ENCODE measurements around the gene RBFOX1.

Gene RBFOX1

GRCh38 chr16:7378024-7378695 is 45.5 kb downstream of the RBFOX1 start:
- Histone ChIP-seq H3K4me3 (ENCODE audit: low read depth, low read length) (no peak overlapping the region), H3K4me1 (no peaks in the 10 kb centered on the region), H3K27me3 (no peaks in the 10 kb centered on the region), H3K36me3 (no peaks in the 10 kb centered on the region), H3K9me3 (no peaks in the 10 kb centered on the region; the same call in 1 of the 2 replicates)
- TF ChIP-seq, protein P1, sequence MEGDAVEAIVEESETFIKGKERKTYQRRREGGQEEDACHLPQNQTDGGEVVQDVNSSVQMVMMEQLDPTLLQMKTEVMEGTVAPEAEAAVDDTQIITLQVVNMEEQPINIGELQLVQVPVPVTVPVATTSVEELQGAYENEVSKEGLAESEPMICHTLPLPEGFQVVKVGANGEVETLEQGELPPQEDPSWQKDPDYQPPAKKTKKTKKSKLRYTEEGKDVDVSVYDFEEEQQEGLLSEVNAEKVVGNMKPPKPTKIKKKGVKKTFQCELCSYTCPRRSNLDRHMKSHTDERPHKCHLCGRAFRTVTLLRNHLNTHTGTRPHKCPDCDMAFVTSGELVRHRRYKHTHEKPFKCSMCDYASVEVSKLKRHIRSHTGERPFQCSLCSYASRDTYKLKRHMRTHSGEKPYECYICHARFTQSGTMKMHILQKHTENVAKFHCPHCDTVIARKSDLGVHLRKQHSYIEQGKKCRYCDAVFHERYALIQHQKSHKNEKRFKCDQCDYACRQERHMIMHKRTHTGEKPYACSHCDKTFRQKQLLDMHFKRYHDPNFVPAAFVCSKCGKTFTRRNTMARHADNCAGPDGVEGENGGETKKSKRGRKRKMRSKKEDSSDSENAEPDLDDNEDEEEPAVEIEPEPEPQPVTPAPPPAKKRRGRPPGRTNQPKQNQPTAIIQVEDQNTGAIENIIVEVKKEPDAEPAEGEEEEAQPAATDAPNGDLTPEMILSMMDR (IDR thresholded peaks at IDR 0.05; ENCODE audit: low read depth, low read length) = no peak
- no peak for DNase-seq

DNA sequence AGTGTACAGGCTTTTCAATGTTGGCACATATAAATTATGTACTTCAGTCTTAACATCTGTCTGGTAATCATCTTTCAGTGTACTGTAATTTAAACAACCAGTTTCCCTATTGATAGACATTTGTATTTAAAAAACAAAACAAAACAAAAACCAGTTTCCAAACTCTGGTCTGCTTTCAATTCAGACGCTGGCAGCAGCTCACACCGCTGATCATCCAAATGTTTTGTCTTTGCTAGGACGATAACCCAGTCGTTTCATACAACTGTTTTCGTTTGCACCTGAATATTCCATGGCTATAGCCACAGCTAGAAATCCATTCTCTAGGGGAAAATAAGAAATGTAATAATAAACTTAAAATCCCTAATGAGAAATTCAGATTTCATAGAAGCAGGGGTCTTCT is 47.8 kb downstream of the RBFOX1 start:
- Histone ChIP-seq H3K27me3 (no peaks in the 10 kb centered on the region), H3K4me1 (no peaks in the 10 kb centered on the region), H3K4me3 (ENCODE audit: low read depth, low read length) (no peak overlapping the region), H3K36me3 (no peaks in the 10 kb centered on the region), H3K9me3 (no peaks in the 10 kb centered on the region; the same call in 1 of the 2 replicates)
- DNase-seq = no peak
- TF ChIP-seq, protein P1 (IDR thresholded peaks at IDR 0.05; ENCODE audit: low read depth, low read length) = no peak

DNA sequence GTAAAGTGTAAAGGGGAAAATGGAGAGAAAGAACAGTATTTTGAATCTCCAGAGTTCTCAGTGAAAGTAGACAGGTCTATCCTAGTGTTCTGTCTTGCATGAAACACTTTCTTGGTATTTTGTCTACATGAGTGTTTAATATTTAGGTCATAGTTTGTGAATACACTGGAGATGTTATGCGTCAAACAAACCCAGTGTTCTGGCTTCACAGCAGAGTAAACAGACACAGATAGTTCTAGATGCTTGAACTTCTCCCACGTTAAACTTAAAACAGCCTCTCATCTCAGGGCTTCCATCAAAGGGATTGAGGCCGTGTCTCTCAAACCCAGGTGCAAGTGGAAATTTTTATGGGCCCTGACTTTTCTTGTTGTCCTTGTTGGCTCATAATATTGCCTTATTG is 48.3 kb downstream of the RBFOX1 start:
- no peak for DNase-seq
- Histone ChIP-seq H3K9me3 (no peaks in the 10 kb centered on the region; the same call in 1 of the 2 replicates), H3K4me1 (no peaks in the 10 kb centered on the region), H3K36me3 (no peaks in the 10 kb centered on the region), H3K4me3 (ENCODE audit: low read depth, low read length) (no peak overlapping the region), H3K27me3 (no peaks in the 10 kb centered on the region)
- TF ChIP-seq, protein P1 (IDR thresholded peaks at IDR 0.05; ENCODE audit: low read depth, low read length) = no peak

GRCh38 chr16:7381671-7382070 is 49.0 kb downstream of the RBFOX1 start:
- no peaks in the 10 kb centered on the region; the same call in 1 of the 2 replicates for H3K9me3 ChIP-seq
- no peak for DNase-seq
- H3K4me3 ChIP-seq (ENCODE audit: low read depth, low read length) = no peak overlapping the region
- H3K4me1 ChIP-seq = no peaks in the 10 kb centered on the region
- TF ChIP-seq, protein P1 (IDR thresholded peaks at IDR 0.05; ENCODE audit: low read depth, low read length) = no peak
- H3K36me3 ChIP-seq = no peaks in the 10 kb centered on the region
- H3K27me3 ChIP-seq = no peaks in the 10 kb centered on the region

- no peak overlapping the region for H3K4me3 ChIP-seq (ENCODE audit: low read depth, low read length)
- H3K27me3 ChIP-seq = no peaks in the 10 kb centered on the region
- H3K4me1 ChIP-seq = no peaks in the 10 kb centered on the region
- H3K36me3 ChIP-seq = no peaks in the 10 kb centered on the region
- no peak for DNase-seq
- H3K9me3 ChIP-seq = no peaks in the 10 kb centered on the region
- TF ChIP-seq, protein P1 (IDR thresholded peaks at IDR 0.05; ENCODE audit: low read depth, low read length) = no peak
Observed at GRCh38 chr16:7382521-7382920, 49.9 kb downstream of the RBFOX1 start.

DNA sequence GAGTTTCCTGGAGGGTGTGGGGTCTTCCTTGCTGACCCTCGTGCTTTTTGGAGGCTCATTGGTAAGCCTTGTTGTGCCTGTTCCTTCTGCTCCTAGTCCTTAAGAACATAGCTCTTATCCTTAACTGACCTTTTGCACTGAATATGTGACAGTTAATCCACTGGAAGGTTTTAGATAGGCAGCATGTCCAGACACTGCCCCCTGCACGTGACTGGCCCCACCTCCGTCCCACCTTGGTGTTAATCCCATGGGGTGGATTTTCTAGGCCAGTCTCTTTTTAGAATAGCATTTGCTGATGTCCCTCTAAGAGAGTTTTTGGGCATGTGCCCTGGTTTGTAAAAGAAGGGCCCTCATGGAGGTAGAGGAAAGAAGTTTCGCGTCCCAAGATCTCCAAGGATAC is 58.3 kb downstream of the RBFOX1 start:
- Histone ChIP-seq H3K4me1 (no peaks in the 10 kb centered on the region), H3K9me3 (no peaks in the 10 kb centered on the region; the same call in 1 of the 2 replicates), H3K27me3 (no peaks in the 10 kb centered on the region), H3K4me3 (ENCODE audit: low read depth, low read length) (no peak overlapping the region), H3K36me3 (no peaks in the 10 kb centered on the region)
- DNase-seq = no peak
- TF ChIP-seq, protein P1 (IDR thresholded peaks at IDR 0.05; ENCODE audit: low read depth, low read length) = no peak

Measured in BE2C (cell line).